Omental fat pad (tissue), 4 donors: Measurements from ENCODE around the gene MUC4. TPM values are rescaled to one million over a fixed set of nuclear protein-coding genes. Genes with fewer than 3 reads are reported as not detected.

Experiments
- ATAC-seq: fragments of 150-250 bp; one replicate; pipeline ENCODE4 v1.9.1; 2016; ENCODE audit warnings: mild to moderate bottlenecking, moderate library complexity; ENCODE audit not compliant: low FRiP score
- DNase-seq: peaks from one replicate; pipeline ENCODE4 v3.0.0-alpha.2; 2019; ENCODE audit warnings: low spot score
- CTCF ChIP-seq, 3 donors: fragments of 450-650 bp; IDR thresholded peaks; one replicate each; pipeline ENCODE4 v1.5.1; 2016 to 2017; ENCODE audit warnings: antibody characterized with exemption in 3 of 3, mild to moderate bottlenecking in 3 of 3, moderate library complexity in 2 of 3
- total RNA-seq, 4 donors: library from RNA; depleted of rRNA; stranded (reverse); fragments of >200 nt; gene quantifications; one replicate each; pipeline ENCODE4 v1.1.0, GENCODE V29; 2016

Gene MUC4
- total RNA-seq, 4 donors from 2014 or later = 0.09 TPM; not detected in 3

DNA sequence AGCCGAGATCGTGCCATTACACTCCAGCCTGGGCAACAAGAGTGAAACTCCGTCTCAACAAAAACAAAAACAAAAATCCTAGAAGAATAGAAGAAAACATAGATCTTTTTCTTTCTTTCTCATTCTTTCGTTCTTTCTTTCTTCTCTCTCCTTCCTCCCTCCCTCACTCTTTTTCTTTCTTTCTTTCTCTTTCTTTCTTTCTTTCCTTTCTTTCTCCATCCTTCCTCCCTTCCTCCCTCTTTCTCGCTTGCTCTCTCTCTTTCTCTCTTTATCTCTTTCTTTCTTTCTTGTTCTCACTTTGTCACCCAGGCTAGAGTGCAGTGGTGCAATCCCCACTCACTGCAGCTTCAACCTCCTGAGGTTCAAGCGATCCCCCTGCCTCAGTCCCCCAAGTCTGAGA is 33.8 kb upstream of the MUC4 start:
- no peak for ATAC-seq
- TF ChIP-seq CTCF (IDR thresholded peaks at IDR 0.05) = no peak
- DNase-seq = no peak

GRCh38 chr3:195844671-195845218 is 33.0 kb upstream of the MUC4 start:
- ATAC-seq = no peak
- TF ChIP-seq CTCF (IDR thresholded peaks at IDR 0.05) = no peak

GRCh38 chr3:195839260-195840010 is 27.7 kb upstream of the MUC4 start:
- no peak for TF ChIP-seq CTCF (IDR thresholded peaks at IDR 0.05)
- no peak for ATAC-seq
- no peak for DNase-seq

More at GRCh38 chr3:195844671-195845218, 33.0 kb upstream of the MUC4 start:
- no peak for DNase-seq

DNA sequence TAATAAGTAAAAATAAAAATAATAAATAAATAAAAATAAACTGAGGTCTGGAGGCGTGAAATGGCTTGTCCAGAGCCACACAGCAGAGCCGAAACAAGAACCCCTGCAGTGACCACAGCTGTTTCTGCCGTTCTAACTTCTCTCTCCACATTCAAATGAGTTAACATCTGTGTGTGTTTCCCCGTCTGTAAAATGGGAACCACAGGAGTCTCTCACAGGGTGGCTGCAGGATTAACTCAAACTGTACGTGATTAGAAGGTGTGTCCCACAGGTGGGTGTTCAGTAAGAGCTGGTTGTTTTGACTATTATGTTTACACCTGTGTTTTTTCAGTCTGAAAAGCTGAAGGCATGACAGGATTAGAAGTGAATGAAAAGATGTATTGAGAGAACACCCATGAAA is 27.0 kb upstream of the MUC4 start:
- ATAC-seq (no peak), DNase-seq (no peak)
- no peak for TF ChIP-seq CTCF (IDR thresholded peaks at IDR 0.05)

- ATAC-seq = no peak
- no peak for TF ChIP-seq CTCF (IDR thresholded peaks at IDR 0.05)
These were observed 24.9 kb upstream of the MUC4 start for GRCh38 chr3:195836476-195837135.

DNA sequence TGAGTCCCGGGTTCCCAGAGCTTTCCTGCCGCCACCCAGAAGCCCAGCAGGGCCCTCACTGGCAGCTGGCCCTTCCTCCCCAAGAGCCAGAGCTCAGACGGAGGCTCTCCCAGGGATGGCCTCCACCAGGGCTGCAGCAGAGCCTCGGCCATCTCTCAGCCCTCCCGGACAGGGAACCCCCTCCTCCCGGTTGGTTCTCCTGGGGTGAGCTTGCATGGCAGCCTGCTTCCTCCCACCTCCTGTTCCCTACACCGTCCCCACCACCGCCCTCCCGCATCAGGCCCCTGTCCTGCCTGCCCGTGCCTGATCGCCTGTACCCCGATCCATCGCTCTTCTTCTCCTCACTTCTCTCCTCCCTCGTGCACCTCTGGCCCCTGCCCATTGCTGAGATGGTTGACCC is 24.1 kb upstream of the MUC4 start:
- no peak for ATAC-seq
- no peak for TF ChIP-seq CTCF (IDR thresholded peaks at IDR 0.05)
- no peak for DNase-seq

More at GRCh38 chr3:195836476-195837135, 24.9 kb upstream of the MUC4 start:
- no peak for DNase-seq
